Omental fat pad (tissue), 4 donors: Measurements from ENCODE around the gene ZNF695. TPM values are rescaled to one million over a fixed set of nuclear protein-coding genes. Genes with fewer than 3 reads are reported as not detected.
A peak's percentile ranks its signal among the peaks of the same experiment; 100 is the strongest.

ENCODE experiments used
- ATAC-seq: fragments of 150-250 bp; one replicate; pipeline ENCODE4 v1.9.1; 2016; ENCODE audit warnings: mild to moderate bottlenecking, moderate library complexity; ENCODE audit not compliant: low FRiP score
- DNase-seq: peaks from one replicate; pipeline ENCODE4 v3.0.0-alpha.2; 2019; ENCODE audit warnings: low spot score
- total RNA-seq, 4 donors: library from RNA; depleted of rRNA; stranded (reverse); fragments of >200 nt; gene quantifications; one replicate each; pipeline ENCODE4 v1.1.0, GENCODE V29; 2016
- TF ChIP-seq, protein P1 (sequence below), 3 donors: fragments of 450-650 bp; IDR thresholded peaks; one replicate each; pipeline ENCODE4 v1.5.1; 2016 to 2017; ENCODE audit warnings: antibody characterized with exemption in 3 of 3, mild to moderate bottlenecking in 3 of 3, moderate library complexity in 2 of 3

ZNF695 gene
- total RNA-seq, 4 donors from 2014 or later = 0.12 to 0.95 TPM; not detected in 2

DNA sequence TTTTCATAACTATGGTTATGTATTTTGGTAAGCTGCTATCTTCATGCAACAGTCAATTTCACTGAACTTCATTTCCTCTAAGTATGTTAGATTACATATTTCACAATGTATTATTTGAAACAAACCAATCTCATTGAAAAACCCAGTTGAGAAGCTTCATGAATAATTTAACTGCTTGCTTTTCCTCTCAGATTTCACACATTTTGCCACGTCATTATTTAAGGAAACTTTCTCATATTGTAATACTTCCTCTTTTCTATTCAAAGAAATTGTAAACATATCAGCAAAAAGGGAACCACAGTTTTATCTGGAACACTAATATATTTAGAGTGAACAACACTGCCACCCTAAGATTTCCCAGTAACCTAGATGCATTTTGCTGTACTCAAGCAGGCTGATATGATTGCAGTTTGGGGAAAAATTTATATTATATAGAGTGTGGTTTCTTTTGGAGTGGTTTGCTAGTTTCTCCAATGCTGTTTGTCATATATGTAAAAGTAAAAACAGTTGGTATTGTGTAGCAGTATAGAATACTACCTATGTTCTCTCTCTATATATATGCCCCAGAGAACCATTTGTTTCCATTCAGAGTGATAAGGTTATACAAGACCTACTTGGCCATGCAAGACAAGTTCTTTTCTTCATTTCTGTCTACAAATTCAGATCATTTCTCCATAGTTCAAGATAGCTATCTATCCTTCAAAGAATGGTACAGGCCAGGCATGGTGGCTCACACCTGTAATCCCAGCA lies 47.7 kb downstream of the ZNF695 start:
- no peak for ATAC-seq

DNA sequence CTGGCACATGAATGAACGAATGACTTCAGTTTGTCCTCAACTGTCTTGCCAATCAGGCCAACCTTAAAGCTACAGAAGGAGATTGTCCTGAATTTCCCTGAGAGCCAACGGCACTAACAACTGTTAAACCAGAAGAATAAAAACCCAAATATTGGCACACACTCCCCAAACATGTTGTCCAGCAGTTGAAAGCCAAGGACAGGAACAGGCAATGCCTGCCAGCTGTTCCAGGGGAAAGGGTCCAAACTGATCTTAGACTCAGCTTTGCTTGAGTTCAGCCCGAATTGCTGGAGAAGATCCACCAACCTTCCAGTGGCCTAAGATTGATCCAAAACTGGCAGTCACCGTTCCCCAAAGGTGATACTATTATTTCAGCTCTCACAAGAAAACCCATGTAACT lies 53.7 kb downstream of the ZNF695 start:
- no peak for DNase-seq
- TF ChIP-seq, protein P1, sequence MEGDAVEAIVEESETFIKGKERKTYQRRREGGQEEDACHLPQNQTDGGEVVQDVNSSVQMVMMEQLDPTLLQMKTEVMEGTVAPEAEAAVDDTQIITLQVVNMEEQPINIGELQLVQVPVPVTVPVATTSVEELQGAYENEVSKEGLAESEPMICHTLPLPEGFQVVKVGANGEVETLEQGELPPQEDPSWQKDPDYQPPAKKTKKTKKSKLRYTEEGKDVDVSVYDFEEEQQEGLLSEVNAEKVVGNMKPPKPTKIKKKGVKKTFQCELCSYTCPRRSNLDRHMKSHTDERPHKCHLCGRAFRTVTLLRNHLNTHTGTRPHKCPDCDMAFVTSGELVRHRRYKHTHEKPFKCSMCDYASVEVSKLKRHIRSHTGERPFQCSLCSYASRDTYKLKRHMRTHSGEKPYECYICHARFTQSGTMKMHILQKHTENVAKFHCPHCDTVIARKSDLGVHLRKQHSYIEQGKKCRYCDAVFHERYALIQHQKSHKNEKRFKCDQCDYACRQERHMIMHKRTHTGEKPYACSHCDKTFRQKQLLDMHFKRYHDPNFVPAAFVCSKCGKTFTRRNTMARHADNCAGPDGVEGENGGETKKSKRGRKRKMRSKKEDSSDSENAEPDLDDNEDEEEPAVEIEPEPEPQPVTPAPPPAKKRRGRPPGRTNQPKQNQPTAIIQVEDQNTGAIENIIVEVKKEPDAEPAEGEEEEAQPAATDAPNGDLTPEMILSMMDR (IDR thresholded peaks at IDR 0.05) = no peak
- no peak for ATAC-seq

More for the DNA sequence above, 47.7 kb downstream of the ZNF695 start:
- TF ChIP-seq, protein P1 (IDR thresholded peaks at IDR 0.05) = no peak
- DNase-seq = no peak

- ATAC-seq = no peak
- no peak for DNase-seq
- TF ChIP-seq, protein P1 (IDR thresholded peaks at IDR 0.05) = no peak
Observed at GRCh38 chr1:246951413-246951812, 56.4 kb downstream of the ZNF695 start.

DNA sequence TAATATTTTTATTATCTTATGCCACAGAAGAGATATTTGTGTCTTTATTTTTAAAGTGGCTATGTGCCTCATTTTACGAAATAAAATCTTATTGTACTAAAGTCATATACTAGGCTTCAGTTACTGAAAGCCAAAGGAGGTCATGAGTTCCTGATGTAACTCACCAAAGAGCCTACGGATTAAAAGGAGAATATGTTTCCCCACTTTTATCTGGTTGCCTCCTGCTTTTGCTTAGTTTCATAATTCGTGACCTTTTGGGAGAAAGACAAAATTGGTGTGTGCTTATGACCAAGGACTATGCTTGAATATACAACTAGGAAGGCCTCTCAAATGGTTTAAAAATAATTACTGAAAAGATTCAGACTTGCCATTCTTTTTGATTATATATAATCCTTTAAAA lies 57.9 kb downstream of the ZNF695 start:
- DNase-seq (no peak), ATAC-seq (no peak)
- TF ChIP-seq, protein P1 (IDR thresholded peaks at IDR 0.05) = no peak

- TF ChIP-seq, protein P1 (IDR thresholded peaks at IDR 0.05) = no peak
- ATAC-seq = peak; percentile 70
- DNase-seq = no peak
Observed at GRCh38 chr1:246947255-246947654, 60.6 kb downstream of the ZNF695 start.

DNA sequence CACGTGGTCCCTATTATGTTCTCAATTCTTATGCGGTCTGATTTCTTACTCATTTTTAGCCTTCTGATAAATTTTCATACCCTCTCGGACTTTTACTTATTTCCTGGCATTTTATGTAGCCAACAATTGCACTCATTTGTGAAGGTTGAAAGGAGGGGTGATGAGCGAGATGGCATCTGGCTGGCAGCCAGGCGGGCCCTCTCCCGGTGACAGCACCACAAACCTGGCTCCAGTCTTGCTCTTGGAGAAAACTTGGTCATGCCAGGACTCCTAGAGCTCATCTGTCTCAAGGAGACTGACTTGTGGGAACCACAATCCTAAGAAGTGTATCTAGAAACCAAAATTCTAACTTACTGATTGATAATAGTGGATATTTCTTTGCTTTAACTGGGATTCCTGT lies 61.5 kb downstream of the ZNF695 start:
- no peak for DNase-seq
- no peak for ATAC-seq
- TF ChIP-seq, protein P1 (IDR thresholded peaks at IDR 0.05) = no peak

Other genes starting within 250 kb of the ZNF695 start
- gene AHCTF1, start 76.1 kb downstream of the ZNF695 start, total RNA-seq = 10 to 100 TPM; 39.6 to 59.0 (median 48.5) TPM
- 1 to 10 TPM; 2.3 to 3.2 (median 2.8) TPM for gene ZNF670, start 70.8 kb upstream of the ZNF695 start, total RNA-seq
- gene ZNF669, start 96.3 kb upstream of the ZNF695 start, total RNA-seq = 1 to 10 TPM; 4.0 to 9.1 (median 6.3) TPM
- 10 to 100 TPM; 18.6 to 40.5 (median 24.0) TPM for gene ZNF124, start 164.0 kb upstream of the ZNF695 start, total RNA-seq
- not detected for gene VN1R5, start 248.0 kb upstream of the ZNF695 start, total RNA-seq